Body of pancreas (tissue), 4 donors: ENCODE results near the gene RAB11FIP4. TPM values are rescaled to one million over a fixed set of nuclear protein-coding genes. Genes with fewer than 3 reads are reported as not detected.

Source experiments
- ATAC-seq: fragments of 150-250 bp; one replicate; pipeline ENCODE4 v1.9.1; 2016
- DNase-seq, 4 donors: peaks; one replicate each; pipeline ENCODE4 v3.0.0-alpha.2; 2019
- H3K27ac ChIP-seq, 4 donors: fragments of 200-600 bp; sonication (generic); 1 replicate in 3 of 4; 2 replicates in 1 of 4; pipeline versions ENCODE4 v1.5.1 to v1.6.1; 2016 to 2019; ENCODE audit warnings: mild to moderate bottlenecking in 1 of 4, mixed read lengths in 1 of 4, moderate library complexity in 1 of 4
- H3K27me3 ChIP-seq, 2 donors: fragments of 200-600 bp; sonication (generic); one replicate each; pipeline ENCODE4 v1.6.0; 2016; ENCODE audit warnings: mild to moderate bottlenecking in 1 of 2
- H3K36me3 ChIP-seq, 2 donors: fragments of 200-600 bp; sonication (generic); replicated peaks in 1 of 2; 2 replicates each; pipeline ENCODE4 v1.5.1; 2016; ENCODE audit warnings: low read depth in 2 of 2; ENCODE audit not compliant: insufficient read depth in 1 of 2
- H3K4me1 ChIP-seq: fragments of 200-600 bp; sonication (generic); one replicate; pipeline ENCODE4 v1.6.0; 2016
- H3K4me3 ChIP-seq, 2 donors: fragments of 200-600 bp; sonication (generic); 1 replicate in 1 of 2; 2 replicates in 1 of 2; pipeline ENCODE4 v1.5.1; 2016 to 2019
- H3K9me3 ChIP-seq, 3 donors: fragments of 200-600 bp; sonication (generic); 1 replicate in 2 of 3; 2 replicates in 1 of 3; pipeline ENCODE4 v1.5.1; 2016
- CTCF ChIP-seq, 7 experiments: fragments of 450-650 bp in 4 of 7; fragments of 200-600 bp in 3 of 7; sonication (generic) in 3 of 7; IDR thresholded peaks; one replicate each; pipeline ENCODE4 v1.5.1; 2016 to 2019; ENCODE audit warnings: antibody characterized with exemption in 7 of 7
- POLR2A ChIP-seq, 3 donors: fragments of 450-650 bp; IDR thresholded peaks; one replicate each; pipeline ENCODE4 v1.6.1; 2016; ENCODE audit warnings: antibody characterized with exemption in 3 of 3, mild to moderate bottlenecking in 2 of 3
- WGBS, 2 donors: methylation state at CpG; one replicate each; pipeline ENCODE4 v1.1.5; 2017; 5-methylcytosine and 5-hydroxymethylcytosine counted together
- intact Hi-C: fragments of 100-400 bp; cut with DNase I; formaldehyde crosslinking; loops from one replicate; pipeline ENCODE4 v1.15.1; 2023
- total RNA-seq, 2 donors: library from RNA; depleted of rRNA; stranded (reverse); fragments of >200 nt; gene quantifications; one replicate each; pipeline ENCODE4 v1.1.0, GENCODE V29; 2016

The RAB11FIP4 gene
- total RNA-seq, 2 donors from 2014 or later = 37.2 to 38.7 TPM

GRCh38 chr17:31537565-31538011, 146.1 kb downstream of the RAB11FIP4 start:
- no peak overlapping the region for H3K4me3 ChIP-seq
- peaks cover 13% of the 10 kb centered on the region for H3K4me1 ChIP-seq
- TF ChIP-seq CTCF (IDR thresholded peaks at IDR 0.05) (no peak), POLR2A (IDR thresholded peaks at IDR 0.05) (no peak)
- peak; percentile 51 to 79 (median 71) for DNase-seq
- intact Hi-C loops = no loop called here
- peak; percentile 48 for ATAC-seq
- WGBS, 2 donors = 40 to 54% methylated on average over 1 to 9 of the region's 9 CpGs
- no peaks in the 10 kb centered on the region for H3K27me3 ChIP-seq
- H3K27ac ChIP-seq = peak overlapping the region in 1 of 4 donors; percentile 37
- peaks cover 0 to 1% of the 10 kb centered on the region in 2 donors for H3K36me3 ChIP-seq
- H3K9me3 ChIP-seq = no peaks in the 10 kb centered on the region

GRCh38 chr17:31538080-31538762, 146.7 kb downstream of the RAB11FIP4 start:
- DNase-seq = no peak

GRCh38 chr17:31540602-31541307, 149.3 kb downstream of the RAB11FIP4 start:
- ATAC-seq (no peak), DNase-seq (no peak)
- TF ChIP-seq CTCF (IDR thresholded peaks at IDR 0.05) (no peak), POLR2A (IDR thresholded peaks at IDR 0.05) (no peak)
- WGBS, 2 donors = 91 to 96% methylated on average over 7 to 9 of the region's 9 CpGs
- intact Hi-C loops = no loop called here
- Histone ChIP-seq H3K27me3 (no peaks in the 10 kb centered on the region), H3K36me3 (no peaks in the 10 kb centered on the region), H3K9me3 (no peaks in the 10 kb centered on the region), H3K4me1 (peaks cover 13% of the 10 kb centered on the region), H3K27ac (no peak overlapping the region), H3K4me3 (no peak overlapping the region)

More at GRCh38 chr17:31538080-31538762, 146.7 kb downstream of the RAB11FIP4 start:
- intact Hi-C loops = no loop called here
- ATAC-seq = no peak
- Histone ChIP-seq H3K4me3 (no peak overlapping the region), H3K36me3 (no peaks in the 10 kb centered on the region), H3K27me3 (no peaks in the 10 kb centered on the region), H3K27ac (peak overlapping the region in 1 of 4 donors; percentile 37), H3K9me3 (no peaks in the 10 kb centered on the region), H3K4me1 (peaks cover 13% of the 10 kb centered on the region)
- 83 to 84% methylated on average over 6 to 7 of the region's 7 CpGs for WGBS, 2 donors
- TF ChIP-seq POLR2A (IDR thresholded peaks at IDR 0.05) (no peak), CTCF (IDR thresholded peaks at IDR 0.05) (no peak)

GRCh38 chr17:31541559-31541958, 150.1 kb downstream of the RAB11FIP4 start:
- TF ChIP-seq CTCF (IDR thresholded peaks at IDR 0.05) (peak in 3 of 7 experiments; percentile 25 to 32 (median 26)), POLR2A (IDR thresholded peaks at IDR 0.05) (no peak)
- intact Hi-C loops = no loop called here
- DNase-seq (peak; percentile 36 to 64 (median 50)), ATAC-seq (peak; percentile 64)
- Histone ChIP-seq H3K36me3 (no peaks in the 10 kb centered on the region), H3K27me3 (no peaks in the 10 kb centered on the region), H3K27ac (no peak overlapping the region), H3K9me3 (no peaks in the 10 kb centered on the region), H3K4me3 (no peak overlapping the region), H3K4me1 (peaks cover 13% of the 10 kb centered on the region)
- WGBS, 2 donors = 47 to 58% methylated on average over 2 to 5 of the region's 5 CpGs
